IMR-90 (cell line): ENCODE measurements around the gene RPL27A. TPM values are rescaled to one million over a fixed set of nuclear protein-coding genes. Genes with fewer than 3 reads are reported as not detected.
A peak's percentile ranks its signal among the peaks of the same experiment; 100 is the strongest.

Source experiments
- ATAC-seq: fragments of 200-7000 bp; cut with Tn5 transposase; 2 replicates; pipeline ENCODE4 v1.9.1; 2020; ENCODE audit warnings: low read depth, mild to moderate bottlenecking, moderate library complexity
- BruUV-seq: library from RNA; stranded (reverse); fragments of 400-500 nt; replicated peaks from 2 replicates; lab custom pipeline; 2021; lab: Mats Ljungman, UMichigan
- CTCF ChIA-PET: fragments of 300-600 bp; formaldehyde crosslinking; extraction: SDS; loops from one replicate; lab custom pipeline; 2021; ENCODE audit warnings: antibody characterized with exemption; lab: Yijun Ruan, JAX
- POLR2A ChIA-PET: fragments of 300-600 bp; sonication (Branson Sonifier 250); formaldehyde crosslinking; loops from one replicate; lab custom pipeline; 2022; ENCODE audit warnings: antibody characterized with exemption; ENCODE audit not compliant: unreplicated experiment; lab: Charles Lee
- DNase-seq: peaks from one replicate; pipeline ENCODE4 v3.0.0; 2013
- H2AFZ ChIP-seq: replicated peaks from 2 replicates; pipeline ENCODE3; 2013; ENCODE audit warnings: low read length, mild to moderate bottlenecking; ENCODE audit not compliant: poor library complexity
- H2AK5ac ChIP-seq: 2 replicates; pipeline ENCODE4 v1.6.1; 2013; ENCODE audit warnings: low read depth, low read length, inconsistent platforms
- H2AK9ac ChIP-seq: replicated peaks from 2 replicates; pipeline ENCODE3; 2013; ENCODE audit warnings: mild to moderate bottlenecking, low read depth, low read length, moderate library complexity; ENCODE audit not compliant: poor library complexity
- H2BK120ac ChIP-seq: 2 replicates; pipeline ENCODE4 v1.6.1; 2013; ENCODE audit warnings: low read depth, low read length, inconsistent platforms
- H2BK15ac ChIP-seq: 3 replicates; pipeline ENCODE4 v1.6.1; 2013; ENCODE audit warnings: low read depth, low read length, inconsistent platforms
- H2BK20ac ChIP-seq: 2 replicates; pipeline ENCODE4 v1.6.1; 2013; ENCODE audit warnings: low read depth, mild to moderate bottlenecking, inconsistent platforms, low read length, moderate library complexity
- H2BK5ac ChIP-seq: 2 replicates; pipeline ENCODE4 v1.6.1; 2013; ENCODE audit warnings: mild to moderate bottlenecking, low read depth, low read length, inconsistent platforms; ENCODE audit not compliant: poor library complexity, severe bottlenecking
- H3K14ac ChIP-seq: replicated peaks from 2 replicates; pipeline ENCODE4 v1.6.1; 2013; ENCODE audit warnings: low read depth, low read length, inconsistent platforms
- H3K18ac ChIP-seq: 2 replicates; pipeline ENCODE4 v1.6.1; 2013; ENCODE audit warnings: low read depth, low read length, control low read depth
- H3K23ac ChIP-seq: 2 replicates; pipeline ENCODE4 v1.6.1; 2013; ENCODE audit warnings: low read depth, low read length, inconsistent platforms
- H3K27ac ChIP-seq: 2 replicates; pipeline ENCODE4 v1.5.1; 2013; ENCODE audit warnings: mild to moderate bottlenecking, control low read depth, low read length; ENCODE audit not compliant: insufficient read depth
- H3K27me3 ChIP-seq: 2 replicates; pipeline ENCODE4 v1.6.1; 2013; ENCODE audit warnings: low read length; ENCODE audit not compliant: control insufficient read depth, insufficient read depth
- H3K36me3 ChIP-seq: 2 replicates; pipeline ENCODE4 v1.6.1; 2013; ENCODE audit warnings: low read length, mixed read lengths; ENCODE audit not compliant: control insufficient read depth, insufficient read depth
- H3K4ac ChIP-seq: 2 replicates; pipeline ENCODE4 v1.6.1; 2013; ENCODE audit warnings: low read depth, low read length, inconsistent platforms
- H3K4me1 ChIP-seq: 2 replicates; pipeline ENCODE4 v1.6.1; 2013; ENCODE audit warnings: low read length, mixed read lengths; ENCODE audit not compliant: control insufficient read depth, insufficient read depth
- H3K4me2 ChIP-seq: 2 replicates; pipeline ENCODE4 v1.6.1; 2013; ENCODE audit warnings: low read depth, mild to moderate bottlenecking, control low read depth, low read length, moderate library complexity
- H3K4me3 ChIP-seq: 2 replicates; pipeline ENCODE4 v1.5.1; 2013; ENCODE audit warnings: low read depth, mild to moderate bottlenecking, control low read depth, low read length, moderate library complexity; ENCODE audit not compliant: insufficient read depth
- H3K56ac ChIP-seq: 2 replicates; pipeline ENCODE4 v1.6.1; 2013; ENCODE audit warnings: low read length, inconsistent platforms; ENCODE audit not compliant: insufficient read depth; ENCODE audit errors: extremely low read depth
- H3K79me1 ChIP-seq, 2 experiments: 2 replicates each; pipeline ENCODE4 v1.6.1; 2013; ENCODE audit warnings: low read length in 2 of 2, inconsistent platforms in 1 of 2, low read depth in 1 of 2
- H3K9ac ChIP-seq: 2 replicates; pipeline ENCODE4 v1.6.1; 2013; ENCODE audit warnings: low read depth, low read length, control low read depth
- H3K9me1 ChIP-seq: 2 replicates; pipeline ENCODE4 v1.6.1; 2013; ENCODE audit warnings: low read length, inconsistent platforms; ENCODE audit not compliant: insufficient read depth
- H3K9me3 ChIP-seq: 2 replicates; pipeline ENCODE4 v1.6.1; 2013; ENCODE audit warnings: low read length; ENCODE audit not compliant: control insufficient read depth, insufficient read depth
- H4K20me1 ChIP-seq: 2 replicates; pipeline ENCODE4 v1.6.1; 2013; ENCODE audit warnings: low read length, inconsistent platforms; ENCODE audit not compliant: insufficient read depth
- H4K5ac ChIP-seq: 2 replicates; pipeline ENCODE4 v1.6.1; 2013; ENCODE audit warnings: mild to moderate bottlenecking, low read depth, low read length, control low read depth
- H4K8ac ChIP-seq, 2 experiments: 2 replicates each; pipeline ENCODE4 v1.6.1; 2013; ENCODE audit warnings: low read depth in 2 of 2, low read length in 2 of 2, control low read depth in 1 of 2, inconsistent platforms in 1 of 2
- H4K91ac ChIP-seq: 2 replicates; pipeline ENCODE4 v1.6.1; 2013; ENCODE audit warnings: low read depth, low read length, inconsistent platforms; ENCODE audit not compliant: insufficient read depth
- BHLHE40 ChIP-seq: fragments of 150-350 bp; IDR thresholded peaks from 2 replicates; pipeline ENCODE4 v1.6.1; 2016; ENCODE audit warnings: mild to moderate bottlenecking, low read depth, low read length
- CEBPB ChIP-seq: IDR thresholded peaks from 2 replicates; pipeline ENCODE4 v1.6.1; 2012; ENCODE audit warnings: low read depth, low read length, improper control_type of control experiment
- CHD1 ChIP-seq: IDR thresholded peaks from 2 replicates; pipeline ENCODE4 v1.6.1; 2012; ENCODE audit warnings: low read depth, low read length, improper control_type of control experiment
- CTCF ChIP-seq: conservative IDR thresholded peaks from 2 replicates; pipeline ENCODE4 v1.5.1; 2012; ENCODE audit warnings: mild to moderate bottlenecking, low read depth, low read length, improper control_type of control experiment
- FOS ChIP-seq: fragments of 150-350 bp; IDR thresholded peaks from 2 replicates; pipeline ENCODE4 v1.6.1; 2016; ENCODE audit warnings: low read depth, low read length
- MAFK ChIP-seq: IDR thresholded peaks from 2 replicates; pipeline ENCODE4 v1.6.1; 2012; ENCODE audit warnings: low read depth, low read length, improper control_type of control experiment
- MAZ ChIP-seq: IDR thresholded peaks from 2 replicates; pipeline ENCODE4 v1.6.1; 2012; ENCODE audit warnings: low read depth, mild to moderate bottlenecking, low read length, improper control_type of control experiment, moderate library complexity, borderline replicate concordance
- MXI1 ChIP-seq: IDR thresholded peaks from 2 replicates; pipeline ENCODE4 v1.6.1; 2012; ENCODE audit warnings: low read depth, mild to moderate bottlenecking, low read length, moderate library complexity, borderline replicate concordance
- NFE2L2 ChIP-seq: fragments of 150-350 bp; IDR thresholded peaks from 2 replicates; pipeline ENCODE4 v1.6.1; 2016; ENCODE audit warnings: low read depth, mild to moderate bottlenecking, low read length
- RAD21 ChIP-seq: IDR thresholded peaks from 2 replicates; pipeline ENCODE4 v1.6.1; 2012; ENCODE audit warnings: low read length, improper control_type of control experiment
- RCOR1 ChIP-seq: IDR thresholded peaks from 2 replicates; pipeline ENCODE4 v1.6.1; 2012; ENCODE audit warnings: mild to moderate bottlenecking, low read length, improper control_type of control experiment; ENCODE audit not compliant: insufficient replicate concordance
- RFX5 ChIP-seq: IDR thresholded peaks from 2 replicates; pipeline ENCODE4 v1.8.0; 2012; ENCODE audit warnings: low read depth, mild to moderate bottlenecking, low read length, moderate library complexity
- SMC3 ChIP-seq: fragments of 150-350 bp; IDR thresholded peaks from 2 replicates; pipeline ENCODE4 v1.6.1; 2016; ENCODE audit warnings: low read depth, mild to moderate bottlenecking, antibody characterized with exemption, low read length, moderate library complexity
- WGBS, 2 experiments: methylation state at CpG; one replicate each; pipeline versions ENCODE4 v1.1.5 to v1.1.7; 2013; ENCODE audit warnings: missing lambda C conversion rate in 2 of 2; ENCODE audit not compliant: insufficient read length in 1 of 2; ENCODE audit errors: extremely low coverage in 2 of 2; 5-methylcytosine and 5-hydroxymethylcytosine counted together
- dilution Hi-C: fragments of 300-500 bp; cut with HindIII; formaldehyde crosslinking; loops from one replicate; pipeline ENCODE4 v1.14.3; 2018; ENCODE audit warnings: low sequenced_read_pairs; ENCODE audit not compliant: unreplicated experiment
- in situ Hi-C: fragments of 300-500 bp; cut with MboI; formaldehyde crosslinking; loops from 3 replicates; pipeline ENCODE4 v1.14.3; 2019; ENCODE audit warnings: low sequenced_read_pairs, inconsistent platforms, mixed read lengths
- intact Hi-C: fragments of 100-400 bp; cut with micrococcal nuclease; formaldehyde crosslinking; loops from 2 replicates; pipeline ENCODE4 v1.10.0; 2022
- polyA plus RNA-seq, 3 experiments: library from polyadenylated mRNA; depleted of rRNA; stranded (reverse); fragments of >200 nt; gene quantifications; 2 replicates each; pipeline ENCODE4 v1.2.3, GENCODE V29; 2012; ENCODE audit warnings: low replicate concordance in 1 of 3
- total RNA-seq: library from RNA; depleted of rRNA; stranded (reverse); fragments of >200 nt; gene quantifications from 2 replicates; pipeline ENCODE4 v1.2.3, GENCODE V29; 2012

Gene RPL27A
- total and polyA plus RNA-seq, 2 of the 4 experiments (the other 2 are of a cell fraction) = 786 to 849 TPM

GRCh38 chr11:8688414-8689362, 6.1 kb downstream of the RPL27A start (continued):
- TF ChIP-seq MAZ (peak; percentile 40; the same call in 1 of the 2 replicates), MAFK (no peak)

- POLR2A ChIA-PET = no interaction called here
- Histone ChIP-seq H3K27ac (no peak overlapping the region), H3K4me3 (no peak overlapping the region)
- TF ChIP-seq RCOR1 = no peak
- no peak for TF ChIP-seq MXI1
- TF ChIP-seq FOS = no peak
- TF ChIP-seq CTCF = no peak
- TF ChIP-seq NFE2L2 = no peak
- TF ChIP-seq BHLHE40 = no peak
- TF ChIP-seq RFX5 = no peak
- no peak for TF ChIP-seq CEBPB
- TF ChIP-seq RAD21 = no peak
- TF ChIP-seq MAZ = no peak
- TF ChIP-seq MAFK = no peak
- TF ChIP-seq CHD1 = no peak
- no peak for TF ChIP-seq SMC3
These were observed 7.2 kb downstream of the RPL27A start for GRCh38 chr11:8689726-8690255.

More at GRCh38 chr11:8689726-8690255, 7.2 kb downstream of the RPL27A start:
- Histone ChIP-seq H3K9ac (no peak overlapping the region), H2AFZ (no peak overlapping the region), H3K79me1 (peaks cover 23 to 48% of the 10 kb centered on the region in 2 experiments), H4K20me1 (peaks cover 14% of the 10 kb centered on the region; the same call in 1 of the 2 replicates), H2AK9ac (no peak overlapping the region), H3K14ac (no peak overlapping the region), H3K23ac (no peak overlapping the region), H2BK15ac (no peak overlapping the region), H2BK120ac (no peak overlapping the region), H3K36me3 (peaks cover 50% of the 10 kb centered on the region), H4K8ac (peak overlapping the region; percentile 2 to 74; a peak in 1 of 4 replicates), H3K4me1 (peaks cover 4% of the 10 kb centered on the region; the same call in 1 of the 2 replicates), H4K5ac (no peak overlapping the region), H3K4me2 (no peak overlapping the region), H2BK5ac (peak overlapping the region; percentile 36), H3K27me3 (no peaks in the 10 kb centered on the region), H3K18ac (no peak overlapping the region), H3K4ac (no peak overlapping the region), H2AK5ac (no peak overlapping the region), H3K9me3 (no peaks in the 10 kb centered on the region), H2BK20ac (no peak overlapping the region), H3K9me1 (no peaks in the 10 kb centered on the region; the same call in 1 of the 2 replicates), H4K91ac (no peak overlapping the region), H3K56ac (no peak overlapping the region)
- intact Hi-C loops (loop anchor here (1.0 to 10.0 kb wide), 7 partner anchors 29 to 465 kb away; partner anchors contain the start of gene AKIP1), in situ Hi-C loops (loop anchor here (25.0 kb wide), 1 partner anchor 448 kb away; no protein-coding TSS in a partner anchor), dilution Hi-C loops (no loop called here)
- DNase-seq (peak; percentile 38), ATAC-seq (no peak)
- no TSS peak for BruUV-seq
- CTCF ChIA-PET = interaction anchor here (1.4 kb wide), 1 partner anchor 30 kb away, joined by 4 read pairs; no protein-coding TSS in a partner anchor
- WGBS, 2 experiments = no CpG with 5 or more reads among the region's 8 CpGs
